DND-41 (cell line): ENCODE data around the gene MYH13.

Experiments used
- ATAC-seq: fragments of 200-7000 bp; cut with Tn5 transposase; 3 replicates; pipeline ENCODE4 v1.9.1; 2021; ENCODE audit warnings: low read depth; ENCODE audit not compliant: insufficient read depth
- DNase-seq: peaks from one replicate; pipeline ENCODE4 v3.0.0-alpha.2; 2020
- H2AFZ ChIP-seq: 2 replicates; pipeline ENCODE4 v1.6.0; 2012; ENCODE audit warnings: low read depth, low read length
- H3K27ac ChIP-seq: 2 replicates; pipeline ENCODE4 v1.5.1; 2012; ENCODE audit warnings: low read length, inconsistent platforms
- H3K27me3 ChIP-seq: fragments of 200-600 bp; sonication (generic); 2 replicates; pipeline ENCODE4 v1.6.0; 2012; ENCODE audit warnings: low read length, mild to moderate bottlenecking, inconsistent platforms; ENCODE audit not compliant: insufficient read depth, poor library complexity
- H3K36me3 ChIP-seq: 2 replicates; pipeline ENCODE4 v1.5.1; 2012; ENCODE audit warnings: low read length, inconsistent platforms; ENCODE audit not compliant: insufficient read depth
- H3K4me1 ChIP-seq: 2 replicates; pipeline ENCODE4 v1.5.1; 2012; ENCODE audit warnings: mild to moderate bottlenecking, low read length; ENCODE audit not compliant: insufficient read depth
- H3K4me2 ChIP-seq: 2 replicates; pipeline ENCODE4 v1.6.0; 2012; ENCODE audit warnings: mild to moderate bottlenecking, moderate library complexity, low read length, inconsistent platforms; ENCODE audit not compliant: insufficient read depth
- H3K4me3 ChIP-seq, 2 experiments: fragments of 200-600 bp in 1 of 2; shearing (Covaris generic) in 1 of 2; 2 replicates each; pipeline ENCODE4 v1.5.1; 2012 to 2016; ENCODE audit warnings: inconsistent platforms in 2 of 2, low read length in 2 of 2, mild to moderate bottlenecking in 2 of 2, low read depth in 1 of 2, moderate library complexity in 1 of 2
- H3K79me2 ChIP-seq: 2 replicates; pipeline ENCODE4 v1.6.0; 2012; ENCODE audit warnings: low read length, inconsistent platforms; ENCODE audit not compliant: insufficient read depth
- H3K9ac ChIP-seq: 2 replicates; pipeline ENCODE4 v1.6.0; 2012; ENCODE audit warnings: low read depth, mild to moderate bottlenecking, inconsistent platforms, low read length, moderate library complexity
- H3K9me3 ChIP-seq: 2 replicates; pipeline ENCODE4 v1.5.1; 2012; ENCODE audit warnings: low read length, moderate library complexity, mild to moderate bottlenecking, inconsistent platforms; ENCODE audit not compliant: insufficient read depth, severe bottlenecking
- H4K20me1 ChIP-seq: 2 replicates; pipeline ENCODE4 v1.6.0; 2012; ENCODE audit warnings: low read length; ENCODE audit not compliant: insufficient read depth
- CTCF ChIP-seq: IDR thresholded peaks from 2 replicates; pipeline ENCODE4 v1.5.1; 2012; ENCODE audit warnings: borderline replicate concordance, low read length, moderate library complexity, mild to moderate bottlenecking; ENCODE audit not compliant: poor library complexity, severe bottlenecking; ENCODE audit errors: extremely low read depth
- EZH2 ChIP-seq: IDR thresholded peaks from 3 replicates; pipeline ENCODE4 v1.6.1; 2012; ENCODE audit warnings: borderline replicate concordance, low read depth, mild to moderate bottlenecking, moderate library complexity, low read length, inconsistent platforms; ENCODE audit not compliant: severe bottlenecking

Gene MYH13

GRCh38 chr17:10265100-10265810 lies 107.6 kb downstream of the MYH13 start:
- Histone ChIP-seq H3K4me2 (no peak overlapping the region), H3K79me2 (no peaks in the 10 kb centered on the region), H2AFZ (no peak overlapping the region), H4K20me1 (no peaks in the 10 kb centered on the region), H3K27me3 (no peaks in the 10 kb centered on the region), H3K9ac (no peak overlapping the region), H3K36me3 (no peaks in the 10 kb centered on the region), H3K4me1 (no peaks in the 10 kb centered on the region), H3K4me3 (no peak overlapping the region), H3K9me3 (no peaks in the 10 kb centered on the region), H3K27ac (no peak overlapping the region)
- no peak for ATAC-seq
- TF ChIP-seq EZH2 = no peak
- TF ChIP-seq CTCF = no peak
- DNase-seq = no peak

GRCh38 chr17:10264051-10264450 lies 108.8 kb downstream of the MYH13 start:
- no peak for TF ChIP-seq CTCF
- DNase-seq (no peak), ATAC-seq (no peak)
- no peaks in the 10 kb centered on the region for H4K20me1 ChIP-seq
- no peak overlapping the region for H3K4me3 ChIP-seq
- no peaks in the 10 kb centered on the region for H3K27me3 ChIP-seq
- no peaks in the 10 kb centered on the region for H3K4me1 ChIP-seq
- H3K4me2 ChIP-seq = no peak overlapping the region
- H2AFZ ChIP-seq = no peak overlapping the region
- H3K9me3 ChIP-seq = no peaks in the 10 kb centered on the region
- H3K36me3 ChIP-seq = no peaks in the 10 kb centered on the region
- no peaks in the 10 kb centered on the region for H3K79me2 ChIP-seq
- H3K27ac ChIP-seq = no peak overlapping the region
- H3K9ac ChIP-seq = no peak overlapping the region

GRCh38 chr17:10262451-10262850 lies 110.4 kb downstream of the MYH13 start:
- no peak overlapping the region for H3K9ac ChIP-seq
- TF ChIP-seq EZH2 = no peak
- TF ChIP-seq CTCF = no peak
- H3K4me2 ChIP-seq = no peak overlapping the region
- H3K27me3 ChIP-seq = no peaks in the 10 kb centered on the region
- no peaks in the 10 kb centered on the region for H3K79me2 ChIP-seq
- no peaks in the 10 kb centered on the region for H3K9me3 ChIP-seq
- DNase-seq (no peak), ATAC-seq (no peak)
- H3K27ac ChIP-seq = no peak overlapping the region
- no peaks in the 10 kb centered on the region for H3K36me3 ChIP-seq
- H4K20me1 ChIP-seq = no peaks in the 10 kb centered on the region
- no peaks in the 10 kb centered on the region for H3K4me1 ChIP-seq
- no peak overlapping the region for H3K4me3 ChIP-seq
- H2AFZ ChIP-seq = no peak overlapping the region
